Vagina (tissue), 2 donors: Measurements from ENCODE around the gene SAFB.

Experiments
- CTCF ChIP-seq, 3 experiments: fragments of 450-650 bp in 2 of 3; fragments of 200-600 bp in 1 of 3; sonication (generic) in 1 of 3; IDR thresholded peaks; one replicate each; pipeline ENCODE4 v1.5.1; 2017 to 2019; ENCODE audit warnings: antibody characterized with exemption in 3 of 3, mild to moderate bottlenecking in 2 of 3, moderate library complexity in 2 of 3
- POLR2A ChIP-seq, 2 donors: fragments of 450-650 bp; IDR thresholded peaks; one replicate each; pipeline ENCODE4 v1.6.1; 2017; ENCODE audit warnings: antibody characterized with exemption in 2 of 2, mild to moderate bottlenecking in 2 of 2, moderate library complexity in 2 of 2

- TF ChIP-seq POLR2A (IDR thresholded peaks at IDR 0.05) (no peak), CTCF (IDR thresholded peaks at IDR 0.05) (no peak)
Observed at GRCh38 chr19:5617080-5617479, 5.8 kb upstream of the SAFB start.
